Fibroblast of upper back skin (primary cell): Measurements from ENCODE around the gene GPS2.
"Not testable (repeated sequence)": the region's sequence is repeated elsewhere in the genome, so short reads cannot be mapped to it uniquely, and the experiment has no call there.

Experiments used
- DNase-seq: peaks from one replicate; pipeline ENCODE4 v3.0.0-alpha.2; 2013

Gene GPS2

GRCh38 chr17:7314719-7315569, at the start of gene GPS2:
GPS2 (minus strand) TSS chr17:7315360; CDS start chr17:7315052, 308 bp downstream.
- DNase-seq, result peak; percentile 72

- DNase-seq, result no peak
Measured at GRCh38 chr17:7363311-7363710, 48.2 kb upstream of the GPS2 start.

- no peak for DNase-seq
Measured at GRCh38 chr17:7361906-7362305, 46.7 kb upstream of the GPS2 start.

- DNase-seq, result no peak
Measured at GRCh38 chr17:7357381-7357780, 42.2 kb upstream of the GPS2 start.

- no peak for DNase-seq
Measured at GRCh38 chr17:7356756-7357155, 41.6 kb upstream of the GPS2 start.

GRCh38 chr17:7356072-7356549, 41.0 kb upstream of the GPS2 start:
- DNase-seq, result peak; percentile 50

- DNase-seq, result no peak
Measured at GRCh38 chr17:7355573-7355972, 40.4 kb upstream of the GPS2 start.

- peak; percentile 18 for DNase-seq
Measured at GRCh38 chr17:7355053-7355452, 39.9 kb upstream of the GPS2 start, which contains the start of gene TMEM95. TMEM95 (plus strand) TSS chr17:7355156; CDS start chr17:7355205, 49 bp downstream.

GRCh38 chr17:7354262-7354843, 39.2 kb upstream of the GPS2 start:
- DNase-seq, result peak; percentile 49

GRCh38 chr17:7352910-7353635, 37.9 kb upstream of the GPS2 start:
- DNase-seq, result no peak

- DNase-seq, result no peak
Measured at GRCh38 chr17:7352503-7352889, 37.3 kb upstream of the GPS2 start.

GRCh38 chr17:7351665-7352502, 36.7 kb upstream of the GPS2 start, which contains the start of gene KCTD11:
KCTD11 (plus strand) TSS chr17:7352162.
- peak; percentile 94 for DNase-seq

- peak; percentile 72 for DNase-seq
Measured at GRCh38 chr17:7348478-7349242, 33.5 kb upstream of the GPS2 start.

GRCh38 chr17:7347630-7348477, 32.7 kb upstream of the GPS2 start:
- DNase-seq, result no peak

GRCh38 chr17:7346761-7347614, 31.8 kb upstream of the GPS2 start:
- no peak for DNase-seq

- no peak for DNase-seq
Measured at GRCh38 chr17:7343250-7343649, 28.1 kb upstream of the GPS2 start.

GRCh38 chr17:7341842-7342241, 26.7 kb upstream of the GPS2 start:
- no peak for DNase-seq

- DNase-seq, result no peak
Measured at GRCh38 chr17:7340179-7340578, 25.0 kb upstream of the GPS2 start.

- DNase-seq, result not testable (repeated sequence)
Measured at GRCh38 chr17:7337600-7337999, 22.4 kb upstream of the GPS2 start.
